Chondrocyte (in vitro differentiated cells): ENCODE data around the gene SULT1C2. TPM values are rescaled to one million over a fixed set of nuclear protein-coding genes. Genes with fewer than 3 reads are reported as not detected.

ENCODE experiments used
- DNase-seq: peaks from one replicate; pipeline ENCODE4 v3.0.0; 2021; ENCODE audit warnings: mixed read lengths, low spot score
- H3K27ac Mint-ChIP-seq: one replicate; pipeline ENCODE4 v1.8.0; 2021; ENCODE audit warnings: mild to moderate bottlenecking, moderate library complexity, mixed read lengths; ENCODE audit not compliant: unreplicated experiment
- H3K27me3 Mint-ChIP-seq: 2 replicates; pipeline ENCODE4 v1.8.0; 2021; ENCODE audit warnings: low read depth, mixed read lengths
- H3K36me3 Mint-ChIP-seq: 2 replicates; pipeline ENCODE4 v1.8.0; 2021; ENCODE audit warnings: low read depth, mixed read lengths
- H3K4me1 Mint-ChIP-seq: 2 replicates; pipeline ENCODE4 v1.8.0; 2021; ENCODE audit warnings: low read depth, mild to moderate bottlenecking, mixed read lengths
- H3K4me3 Mint-ChIP-seq: one replicate; pipeline ENCODE4 v1.8.0; 2021; ENCODE audit warnings: mild to moderate bottlenecking, moderate library complexity, mixed read lengths; ENCODE audit not compliant: unreplicated experiment
- H3K9me3 Mint-ChIP-seq: 2 replicates; pipeline ENCODE4 v1.8.0; 2021; ENCODE audit warnings: low read depth, mixed read lengths
- total RNA-seq: library from RNA; stranded (reverse); gene quantifications from 3 replicates; pipeline ENCODE4 v1.2.1, GENCODE V29; 2021
- TF ChIP-seq, protein P1 (sequence below): fragments of 200-600 bp; sonication (generic); IDR thresholded peaks from 2 replicates; pipeline ENCODE4 v1.5.0; 2021; ENCODE audit warnings: antibody characterized with exemption, mild to moderate bottlenecking, moderate library complexity

The SULT1C2 gene
- total RNA-seq, 1 donor from 2014 or later: 0.27 TPM

- DNase-seq: no peak
- Mint-ChIP-seq H3K9me3 (no peaks in the 10 kb centered on the region), H3K4me3 (no peak overlapping the region), H3K4me1 (peaks cover 20% of the 10 kb centered on the region), H3K27me3 (peaks cover 3% of the 10 kb centered on the region), H3K36me3 (no peaks in the 10 kb centered on the region), H3K27ac (no peak overlapping the region)
- TF ChIP-seq, protein P1, sequence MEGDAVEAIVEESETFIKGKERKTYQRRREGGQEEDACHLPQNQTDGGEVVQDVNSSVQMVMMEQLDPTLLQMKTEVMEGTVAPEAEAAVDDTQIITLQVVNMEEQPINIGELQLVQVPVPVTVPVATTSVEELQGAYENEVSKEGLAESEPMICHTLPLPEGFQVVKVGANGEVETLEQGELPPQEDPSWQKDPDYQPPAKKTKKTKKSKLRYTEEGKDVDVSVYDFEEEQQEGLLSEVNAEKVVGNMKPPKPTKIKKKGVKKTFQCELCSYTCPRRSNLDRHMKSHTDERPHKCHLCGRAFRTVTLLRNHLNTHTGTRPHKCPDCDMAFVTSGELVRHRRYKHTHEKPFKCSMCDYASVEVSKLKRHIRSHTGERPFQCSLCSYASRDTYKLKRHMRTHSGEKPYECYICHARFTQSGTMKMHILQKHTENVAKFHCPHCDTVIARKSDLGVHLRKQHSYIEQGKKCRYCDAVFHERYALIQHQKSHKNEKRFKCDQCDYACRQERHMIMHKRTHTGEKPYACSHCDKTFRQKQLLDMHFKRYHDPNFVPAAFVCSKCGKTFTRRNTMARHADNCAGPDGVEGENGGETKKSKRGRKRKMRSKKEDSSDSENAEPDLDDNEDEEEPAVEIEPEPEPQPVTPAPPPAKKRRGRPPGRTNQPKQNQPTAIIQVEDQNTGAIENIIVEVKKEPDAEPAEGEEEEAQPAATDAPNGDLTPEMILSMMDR: no peak
Observed at GRCh38 chr2:108266218-108266617, 22.5 kb upstream of the SULT1C2 start.

DNA sequence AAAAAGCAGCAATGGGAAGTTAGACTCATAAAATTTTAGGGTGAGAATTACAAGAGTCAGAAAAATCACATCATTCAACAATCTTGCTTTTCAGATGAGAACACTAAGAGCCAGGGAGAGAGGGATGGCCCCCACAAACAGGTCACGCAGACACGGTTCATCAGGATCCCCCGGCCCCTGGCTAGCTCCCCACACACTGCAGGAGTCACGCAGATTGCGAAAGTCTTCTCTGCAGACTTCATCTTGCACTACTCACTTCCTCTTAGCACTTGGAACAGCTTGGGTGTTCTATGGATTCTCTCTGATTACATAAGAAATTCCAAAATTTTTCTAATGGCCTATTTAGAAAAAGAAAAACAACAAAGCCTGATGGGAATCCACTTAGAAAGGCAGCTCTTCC, 21.6 kb upstream of the SULT1C2 start:
- H3K27me3 Mint-ChIP-seq: peaks cover 3% of the 10 kb centered on the region
- H3K9me3 Mint-ChIP-seq: no peaks in the 10 kb centered on the region
- H3K4me3 Mint-ChIP-seq: no peak overlapping the region
- TF ChIP-seq, protein P1: no peak
- no peaks in the 10 kb centered on the region for H3K36me3 Mint-ChIP-seq
- no peak for DNase-seq
- H3K4me1 Mint-ChIP-seq: peaks cover 28% of the 10 kb centered on the region
- no peak overlapping the region for H3K27ac Mint-ChIP-seq

GRCh38 chr2:108268001-108268400, 20.7 kb upstream of the SULT1C2 start:
- H3K4me1 Mint-ChIP-seq: peaks cover 33% of the 10 kb centered on the region
- H3K27me3 Mint-ChIP-seq: peaks cover 3% of the 10 kb centered on the region
- H3K36me3 Mint-ChIP-seq: no peaks in the 10 kb centered on the region
- no peaks in the 10 kb centered on the region for H3K9me3 Mint-ChIP-seq
- no peak for DNase-seq
- H3K27ac Mint-ChIP-seq: peak overlapping the region; percentile 53
- H3K4me3 Mint-ChIP-seq: no peak overlapping the region
- TF ChIP-seq, protein P1: no peak

DNA sequence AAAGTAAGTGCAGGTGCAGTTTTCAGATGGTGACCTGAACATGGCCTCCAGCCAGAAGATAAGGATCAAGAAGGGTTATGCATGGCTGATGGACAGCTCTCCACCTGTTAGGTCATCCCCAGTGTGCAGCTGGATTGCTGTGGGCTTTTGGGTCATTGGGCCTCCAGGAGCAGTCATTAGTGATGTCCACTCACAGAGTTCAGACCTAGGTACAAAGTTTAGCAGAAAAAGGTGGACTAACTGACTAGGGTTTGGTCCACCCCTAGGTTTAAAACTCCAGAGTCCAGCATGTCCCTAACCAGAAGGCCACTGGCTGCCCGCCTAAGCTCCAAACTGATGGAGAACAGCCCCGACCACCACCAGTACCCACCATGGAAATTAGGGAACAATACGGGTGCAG, 18.3 kb upstream of the SULT1C2 start:
- TF ChIP-seq, protein P1: no peak
- no peaks in the 10 kb centered on the region for H3K27me3 Mint-ChIP-seq
- H3K4me3 Mint-ChIP-seq: no peak overlapping the region
- H3K36me3 Mint-ChIP-seq: no peaks in the 10 kb centered on the region
- peaks cover 33% of the 10 kb centered on the region for H3K4me1 Mint-ChIP-seq
- no peak overlapping the region for H3K27ac Mint-ChIP-seq
- DNase-seq: no peak
- H3K9me3 Mint-ChIP-seq: no peaks in the 10 kb centered on the region

DNA sequence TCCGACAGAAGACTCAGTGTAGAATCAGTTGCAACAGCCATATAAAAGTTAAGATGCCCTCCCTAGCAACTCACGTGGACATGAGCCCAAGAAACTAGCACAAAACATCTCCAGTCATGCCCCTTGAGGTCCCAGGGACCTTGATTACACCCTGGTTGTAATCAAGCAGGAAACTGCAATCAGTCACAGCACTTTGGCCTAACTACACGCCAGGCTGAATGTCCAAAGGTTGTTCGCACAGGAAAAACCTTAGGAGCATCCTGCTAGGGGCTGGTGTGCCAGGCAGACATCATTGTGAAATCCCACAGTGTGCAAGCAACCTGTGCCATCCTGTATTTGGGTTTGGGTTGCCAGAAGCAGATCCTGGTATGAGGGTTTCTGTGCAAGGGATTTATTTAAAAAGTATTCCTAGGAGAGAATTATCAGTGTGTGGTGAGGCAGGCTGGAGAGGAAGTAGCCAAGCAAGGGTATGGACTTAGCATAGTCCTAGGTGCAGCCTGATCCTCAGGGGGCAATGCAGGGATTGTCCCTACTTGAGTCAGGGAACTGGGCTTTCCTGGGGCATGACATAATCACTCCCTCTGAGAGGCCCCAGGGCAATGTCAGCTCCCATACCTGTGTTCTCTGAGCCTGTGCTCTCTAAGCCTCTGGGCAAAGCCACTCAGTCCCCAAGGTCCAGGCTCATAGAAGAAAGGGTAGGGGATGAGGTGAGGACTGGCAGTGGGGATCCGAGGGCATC, 17.8 kb upstream of the SULT1C2 start:
- peak overlapping the region; percentile 60 for H3K27ac Mint-ChIP-seq
- no peaks in the 10 kb centered on the region for H3K36me3 Mint-ChIP-seq
- H3K27me3 Mint-ChIP-seq: no peaks in the 10 kb centered on the region
- DNase-seq: no peak
- H3K4me3 Mint-ChIP-seq: no peak overlapping the region
- peaks cover 33% of the 10 kb centered on the region for H3K4me1 Mint-ChIP-seq
- TF ChIP-seq, protein P1: no peak
- H3K9me3 Mint-ChIP-seq: no peaks in the 10 kb centered on the region
